HCT116 (cell line): ENCODE measurements around the gene SUGP1. TPM values are rescaled to one million over a fixed set of nuclear protein-coding genes. Genes with fewer than 3 reads are reported as not detected.

Source experiments
- ATAC-seq: fragments of 200-7000 bp; cut with Tn5 transposase; 2 replicates; pipeline ENCODE4 v1.9.1; 2020; ENCODE audit warnings: mild to moderate bottlenecking, moderate library complexity
- BruUV-seq: library from RNA; stranded (reverse); fragments of 400-500 nt; replicated peaks from 2 replicates; lab custom pipeline; 2021; lab: Mats Ljungman, UMichigan
- CTCF ChIA-PET: fragments of 300-600 bp; sonication (Branson Sonifier 250); formaldehyde crosslinking; loops from one replicate; lab custom pipeline; 2021; ENCODE audit warnings: antibody characterized with exemption; lab: Charles Lee
- POLR2A ChIA-PET: fragments of 300-600, 350-600 bp; sonication (Branson Sonifier 250); formaldehyde crosslinking; loops from one replicate; lab custom pipeline; 2021; ENCODE audit warnings: antibody characterized with exemption; lab: Charles Lee
- RAD21 ChIA-PET, 2 experiments: fragments of 300-600 bp; sonication (Branson Sonifier 250); formaldehyde crosslinking; loops; one replicate each; lab custom pipeline; 2023; ENCODE audit warnings: low total read pairs in 2 of 2; ENCODE audit not compliant: uncharacterized antibody in 2 of 2, unreplicated experiment in 2 of 2, low non-redundant PET in 1 of 2; lab: Charles Lee
- DNase-seq: peaks from one replicate; pipeline ENCODE4 v3.0.0-alpha.2; 2010; ENCODE audit warnings: low read depth, low spot score
- H2AFZ ChIP-seq: fragments of 200-600 bp; shearing (Covaris generic), sonication (generic); 2 replicates; pipeline ENCODE4 v1.6.1; 2017; ENCODE audit warnings: low read depth, mixed run types, mixed read lengths, antibody characterized with exemption, low read length; ENCODE audit not compliant: poor library complexity, severe bottlenecking
- H3K27ac ChIP-seq: 2 replicates; pipeline ENCODE4 v1.5.1; 2012; ENCODE audit warnings: low read depth, low read length
- H3K27me3 ChIP-seq: fragments of 200-600 bp; sonication (generic); 2 replicates; pipeline ENCODE4 v1.6.1; 2016; ENCODE audit warnings: mixed run types, low read length, mixed read lengths; ENCODE audit not compliant: insufficient read depth
- H3K36me3 ChIP-seq, 2 experiments: fragments of 200-500 bp in 1 of 2; fragments of 200-600 bp in 1 of 2; sonication (Bioruptor generic) in 1 of 2; sonication (generic) in 1 of 2; 2 replicates each; pipeline versions ENCODE4 v1.5.1 to v1.6.1; 2014 to 2016; ENCODE audit warnings: low read length in 2 of 2, inconsistent platforms in 1 of 2, mixed read lengths in 1 of 2, mixed run types in 1 of 2; ENCODE audit not compliant: insufficient read depth in 2 of 2, control insufficient read depth in 1 of 2
- H3K4me1 ChIP-seq, 2 experiments: fragments of 200-600 bp in 1 of 2; sonication (generic) in 1 of 2; 2 replicates each; pipeline versions ENCODE4 v1.5.1 to v1.6.1; 2012 to 2017; ENCODE audit warnings: low read length in 2 of 2, inconsistent platforms in 1 of 2, mild to moderate bottlenecking in 1 of 2, mixed read lengths in 1 of 2, mixed run types in 1 of 2, moderate library complexity in 1 of 2; ENCODE audit not compliant: insufficient read depth in 2 of 2, control insufficient read depth in 1 of 2
- H3K4me2 ChIP-seq: fragments of 200-600 bp; sonication (generic); 2 replicates; pipeline ENCODE4 v1.6.1; 2017; ENCODE audit warnings: mixed run types, low read length, mixed read lengths
- H3K4me3 ChIP-seq, 2 experiments: fragments of 200-600 bp in 1 of 2; sonication (generic) in 1 of 2; replicated peaks in 1 of 2; 2 replicates each; pipeline ENCODE4 v1.5.1; 2011 to 2016; ENCODE audit warnings: low read length in 2 of 2, control low read depth in 1 of 2, low read depth in 1 of 2, mild to moderate bottlenecking in 1 of 2, mixed read lengths in 1 of 2, mixed run types in 1 of 2
- H3K79me2 ChIP-seq: fragments of 200-600 bp; sonication (generic); 2 replicates; pipeline ENCODE4 v1.6.1; 2017; ENCODE audit warnings: mild to moderate bottlenecking, mixed run types, low read length, moderate library complexity, mixed read lengths; ENCODE audit not compliant: insufficient read depth
- H3K9ac ChIP-seq: fragments of 200-600 bp; sonication (generic); 2 replicates; pipeline ENCODE4 v1.6.1; 2016; ENCODE audit warnings: low read length, mixed read lengths
- H3K9me2 ChIP-seq: fragments of 200-600 bp; sonication (generic), shearing (Covaris generic); 2 replicates; pipeline ENCODE4 v1.6.1; 2017; ENCODE audit warnings: mixed run types, mild to moderate bottlenecking, moderate library complexity; ENCODE audit not compliant: insufficient read depth
- H3K9me3 ChIP-seq, 2 experiments: fragments of 200-500 bp in 1 of 2; fragments of 200-600 bp in 1 of 2; sonication (Bioruptor generic) in 1 of 2; sonication (generic) in 1 of 2; 2 replicates each; pipeline ENCODE4 v1.6.1; 2014 to 2017; ENCODE audit warnings: low read length in 2 of 2, mixed read lengths in 2 of 2, inconsistent platforms in 1 of 2, low read depth in 1 of 2, mild to moderate bottlenecking in 1 of 2, mixed run types in 1 of 2, moderate library complexity in 1 of 2; ENCODE audit not compliant: control insufficient read depth in 1 of 2, insufficient read depth in 1 of 2
- H4K20me1 ChIP-seq: fragments of 200-600 bp; sonication (generic), shearing (Covaris generic); 2 replicates; pipeline ENCODE4 v1.6.1; 2017; ENCODE audit warnings: mixed run types, mild to moderate bottlenecking, moderate library complexity; ENCODE audit not compliant: insufficient read depth
- CBX3 ChIP-seq: IDR thresholded peaks from 2 replicates; pipeline ENCODE4 v1.6.1; 2012; ENCODE audit warnings: low read depth
- CEBPB ChIP-seq: IDR thresholded peaks from 2 replicates; pipeline ENCODE4 v1.6.1; 2012; ENCODE audit warnings: low read depth
- EGR1 ChIP-seq: IDR thresholded peaks from 2 replicates; pipeline ENCODE4 v1.6.1; 2012; ENCODE audit warnings: low read depth
- ELF1 ChIP-seq: IDR thresholded peaks from 2 replicates; pipeline ENCODE4 v1.6.1; 2012; ENCODE audit warnings: low read depth, borderline replicate concordance
- EZH2 ChIP-seq: fragments of 200-600 bp; sonication (generic); IDR thresholded peaks from 2 replicates; pipeline ENCODE4 v1.6.1; 2017; ENCODE audit warnings: antibody characterized with exemption, mixed run types
- EZH2phosphoT487 ChIP-seq: fragments of 200-600 bp; IDR thresholded peaks from 2 replicates; pipeline ENCODE4 v1.6.1; 2018; ENCODE audit warnings: antibody characterized with exemption, borderline replicate concordance
- FOSL1 ChIP-seq: IDR thresholded peaks from 2 replicates; pipeline ENCODE4 v1.6.1; 2012; ENCODE audit warnings: low read depth
- JUND ChIP-seq: IDR thresholded peaks from 2 replicates; pipeline ENCODE4 v1.6.1; 2012
- POLR2A ChIP-seq: IDR thresholded peaks from 2 replicates; pipeline ENCODE4 v1.7.0; 2011; ENCODE audit warnings: borderline replicate concordance; ENCODE audit not compliant: insufficient read depth, insufficient read length; ENCODE audit errors: extremely low read depth
- POLR2AphosphoS5 ChIP-seq: IDR thresholded peaks from 2 replicates; pipeline ENCODE4 v1.6.1; 2011; ENCODE audit warnings: mild to moderate bottlenecking, low read depth, low read length, moderate library complexity
- REST ChIP-seq: IDR thresholded peaks from 2 replicates; pipeline ENCODE4 v1.6.1; 2012; ENCODE audit warnings: low read depth
- SIN3A ChIP-seq: IDR thresholded peaks from 2 replicates; pipeline ENCODE4 v1.6.1; 2012; ENCODE audit warnings: low read depth
- SP1 ChIP-seq: IDR thresholded peaks from 2 replicates; pipeline ENCODE4 v1.6.1; 2012; ENCODE audit warnings: low read depth
- SRF ChIP-seq: IDR thresholded peaks from 2 replicates; pipeline ENCODE4 v1.6.1; 2012; ENCODE audit warnings: low read depth
- YY1 ChIP-seq: IDR thresholded peaks from 2 replicates; pipeline ENCODE4 v1.6.1; 2011; ENCODE audit warnings: low read length, low read depth, moderate library complexity, mild to moderate bottlenecking; ENCODE audit not compliant: insufficient replicate concordance; ENCODE audit errors: extremely low read depth
- ZBTB33 ChIP-seq: IDR thresholded peaks from 2 replicates; pipeline ENCODE4 v1.6.1; 2011; ENCODE audit warnings: mild to moderate bottlenecking, low read length, moderate library complexity; ENCODE audit not compliant: insufficient replicate concordance; ENCODE audit errors: extremely low read depth
- ZFX ChIP-seq: fragments of 450-650 bp; IDR thresholded peaks from 2 replicates; pipeline ENCODE4 v1.6.1; 2017
- intact Hi-C: fragments of 100-400 bp; cut with micrococcal nuclease; formaldehyde crosslinking; loops from 2 replicates; pipeline ENCODE4 v1.10.0; 2022
- total RNA-seq: library from RNA; stranded (reverse); gene quantifications from one replicate; pipeline ENCODE4 v1.2.1, GENCODE V29; 2021; ENCODE audit not compliant: unreplicated experiment
- TF ChIP-seq, protein P1 (sequence below): IDR thresholded peaks from 2 replicates; pipeline ENCODE4 v1.6.1; 2012
- TF ChIP-seq, protein P2 (sequence below), 3 experiments: fragments of 200-600 bp in 1 of 3; sonication (generic) in 1 of 3; IDR thresholded peaks in 2 of 3; conservative IDR thresholded peaks in 1 of 3; 2 replicates each; pipeline ENCODE4 v1.5.1; 2012 to 2017; ENCODE audit warnings: low read depth in 2 of 3, low read length in 2 of 3, antibody characterized with exemption in 1 of 3, borderline replicate concordance in 1 of 3, control low read depth in 1 of 3, mild to moderate bottlenecking in 1 of 3, mixed read lengths in 1 of 3, mixed run types in 1 of 3, moderate library complexity in 1 of 3; ENCODE audit not compliant: insufficient read depth in 1 of 3

The SUGP1 gene
- total RNA-seq, 1 experiment from 2014 or later, result 47.6 TPM

GRCh38 chr19:19234220-19234816 lies 86.0 kb downstream of the SUGP1 start:
- Histone ChIP-seq H4K20me1 (no peaks in the 10 kb centered on the region), H3K9ac (no peak overlapping the region), H3K4me2 (no peak overlapping the region), H3K4me1 (no peaks in the 10 kb centered on the region), H3K36me3 (no peaks in the 10 kb centered on the region), H3K27me3 (peaks cover 4% of the 10 kb centered on the region; the same call in 1 of the 2 replicates), H3K4me3 (no peak overlapping the region), H3K9me3 (peaks cover 10 to 21% of the 10 kb centered on the region in 2 experiments; a peak in 3 of 4 replicates), H2AFZ (no peak overlapping the region), H3K9me2 (no peaks in the 10 kb centered on the region), H3K79me2 (no peaks in the 10 kb centered on the region), H3K27ac (no peak overlapping the region)
- BruUV-seq, result no TSS peak
- RAD21 ChIA-PET, result no interaction called here
- ATAC-seq, result no peak
- POLR2A ChIA-PET, result no interaction called here
- DNase-seq, result no peak
- intact Hi-C loops, result no loop called here
- CTCF ChIA-PET, result interaction anchor here (0.6 to 0.8 kb wide), 2 partner anchors 9 to 50 kb away, joined by 3 read pairs; no protein-coding TSS in a partner anchor
- TF ChIP-seq EZH2 (no peak), POLR2AphosphoS5 (no peak), YY1 (no peak), CEBPB (no peak), POLR2A (no peak), ZBTB33 (no peak), ZFX (no peak), SRF (no peak), ELF1 (no peak), EZH2phosphoT487 (no peak), REST (no peak), CBX3 (no peak), SP1 (no peak), JUND (no peak), SIN3A (no peak), FOSL1 (no peak), EGR1 (no peak)
- TF ChIP-seq, protein P1, sequence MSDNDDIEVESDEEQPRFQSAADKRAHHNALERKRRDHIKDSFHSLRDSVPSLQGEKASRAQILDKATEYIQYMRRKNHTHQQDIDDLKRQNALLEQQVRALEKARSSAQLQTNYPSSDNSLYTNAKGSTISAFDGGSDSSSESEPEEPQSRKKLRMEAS, result no peak
- TF ChIP-seq, protein P2, sequence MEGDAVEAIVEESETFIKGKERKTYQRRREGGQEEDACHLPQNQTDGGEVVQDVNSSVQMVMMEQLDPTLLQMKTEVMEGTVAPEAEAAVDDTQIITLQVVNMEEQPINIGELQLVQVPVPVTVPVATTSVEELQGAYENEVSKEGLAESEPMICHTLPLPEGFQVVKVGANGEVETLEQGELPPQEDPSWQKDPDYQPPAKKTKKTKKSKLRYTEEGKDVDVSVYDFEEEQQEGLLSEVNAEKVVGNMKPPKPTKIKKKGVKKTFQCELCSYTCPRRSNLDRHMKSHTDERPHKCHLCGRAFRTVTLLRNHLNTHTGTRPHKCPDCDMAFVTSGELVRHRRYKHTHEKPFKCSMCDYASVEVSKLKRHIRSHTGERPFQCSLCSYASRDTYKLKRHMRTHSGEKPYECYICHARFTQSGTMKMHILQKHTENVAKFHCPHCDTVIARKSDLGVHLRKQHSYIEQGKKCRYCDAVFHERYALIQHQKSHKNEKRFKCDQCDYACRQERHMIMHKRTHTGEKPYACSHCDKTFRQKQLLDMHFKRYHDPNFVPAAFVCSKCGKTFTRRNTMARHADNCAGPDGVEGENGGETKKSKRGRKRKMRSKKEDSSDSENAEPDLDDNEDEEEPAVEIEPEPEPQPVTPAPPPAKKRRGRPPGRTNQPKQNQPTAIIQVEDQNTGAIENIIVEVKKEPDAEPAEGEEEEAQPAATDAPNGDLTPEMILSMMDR (IDR thresholded peaks at IDR 0.05 in 2 of 3, conservative IDR thresholded peaks at IDR 0.05 in 1 of 3; ENCODE audit: borderline replicate concordance in 1 of 3, insufficient read depth in 1 of 3, low read depth in 2 of 3, low read length in 2 of 3), result no peak
